Endothelial cell of umbilical vein (primary cell): ENCODE data around the gene BCL6B. TPM values are rescaled to one million over a fixed set of nuclear protein-coding genes. Genes with fewer than 3 reads are reported as not detected.
A peak's percentile ranks its signal among the peaks of the same experiment; 100 is the strongest.

ENCODE experiments used
- BruUV-seq: library from RNA; stranded (reverse); fragments of 400-500 nt; replicated peaks from 2 replicates; lab custom pipeline; 2021; lab: Mats Ljungman, UMichigan
- CTCF ChIA-PET: fragments of 300-600, 350-600 bp; sonication (Branson Sonifier 250); formaldehyde crosslinking; loops from one replicate; lab custom pipeline; 2021; ENCODE audit warnings: antibody characterized with exemption, inconsistent platforms; lab: Charles Lee
- POLR2A ChIA-PET: fragments of 300-600, 350-600 bp; sonication (Branson Sonifier 250); formaldehyde crosslinking; loops from one replicate; lab custom pipeline; 2021; ENCODE audit warnings: antibody characterized with exemption, inconsistent platforms; lab: Charles Lee
- DNase-seq: peaks from one replicate; pipeline ENCODE4 v3.0.0-alpha.2; 2011; ENCODE audit warnings: low read depth, low spot score
- FAIRE-seq: peaks from 2 replicates; lab custom pipeline; 2011; peaks lifted over from hg19 to GRCh38; lab: Jason Lieb, UNC
- H2AFZ ChIP-seq: 2 replicates; pipeline ENCODE4 v1.6.0; 2012; ENCODE audit warnings: low read depth, low read length, control low read depth, inconsistent platforms
- H3K27ac ChIP-seq: 2 replicates; pipeline ENCODE4 v1.5.1; 2011; ENCODE audit warnings: low read depth, mild to moderate bottlenecking, control low read depth, low read length, moderate library complexity; ENCODE audit not compliant: insufficient read depth
- H3K27me3 ChIP-seq, 2 experiments: 2 replicates each; pipeline versions ENCODE4 v1.6.0 to v1.6.1; 2011; ENCODE audit warnings: low read length in 2 of 2, mixed read lengths in 1 of 2; ENCODE audit not compliant: control insufficient read depth in 2 of 2, insufficient read depth in 2 of 2
- H3K36me3 ChIP-seq, 2 experiments: 2 replicates in 1 of 2; 3 replicates in 1 of 2; pipeline ENCODE4 v1.5.1; 2011; ENCODE audit warnings: low read length in 2 of 2, mild to moderate bottlenecking in 1 of 2, moderate library complexity in 1 of 2; ENCODE audit not compliant: control insufficient read depth in 2 of 2, insufficient read depth in 2 of 2; ENCODE audit errors: extremely low read depth in 1 of 2
- H3K4me1 ChIP-seq: 3 replicates; pipeline ENCODE4 v1.5.1; 2011; ENCODE audit warnings: mild to moderate bottlenecking, low read length; ENCODE audit not compliant: control insufficient read depth, insufficient read depth; ENCODE audit errors: extremely low read depth
- H3K4me2 ChIP-seq: 2 replicates; pipeline ENCODE4 v1.6.1; 2011; ENCODE audit warnings: low read length, control low read depth, mixed read lengths; ENCODE audit not compliant: insufficient read depth
- H3K4me3 ChIP-seq, 3 experiments: fragments of 200-600 bp in 1 of 3; sonication (generic), shearing (Covaris generic) in 1 of 3; replicated peaks in 1 of 3; 2 replicates each; pipeline ENCODE4 v1.5.1; 2011 to 2016; ENCODE audit warnings: control low read depth in 3 of 3, low read length in 3 of 3, mild to moderate bottlenecking in 2 of 3, inconsistent platforms in 1 of 3, low read depth in 1 of 3, moderate library complexity in 1 of 3; ENCODE audit not compliant: insufficient read depth in 1 of 3
- H3K79me2 ChIP-seq: 2 replicates; pipeline ENCODE4 v1.6.0; 2012; ENCODE audit warnings: low read length, inconsistent platforms; ENCODE audit not compliant: control insufficient read depth, insufficient read depth
- H3K9ac ChIP-seq: replicated peaks from 2 replicates; pipeline ENCODE3; 2011; ENCODE audit warnings: low read length, control low read depth; ENCODE audit not compliant: insufficient read depth; ENCODE audit errors: extremely low read depth
- H3K9me1 ChIP-seq: replicated peaks from 3 replicates; pipeline ENCODE4 v1.6.0; 2011; ENCODE audit warnings: mild to moderate bottlenecking, low read length; ENCODE audit not compliant: control insufficient read depth, insufficient read depth; ENCODE audit errors: extremely low read depth
- H3K9me3 ChIP-seq: replicated peaks from 2 replicates; pipeline ENCODE4 v1.5.1; 2012; ENCODE audit warnings: low read length, inconsistent platforms; ENCODE audit not compliant: control insufficient read depth, insufficient read depth
- H4K20me1 ChIP-seq: replicated peaks from 2 replicates; pipeline ENCODE3; 2011; ENCODE audit warnings: mild to moderate bottlenecking, low read length; ENCODE audit not compliant: control insufficient read depth, insufficient read depth; ENCODE audit errors: extremely low read depth
- CTCF ChIP-seq, 2 donors: IDR thresholded peaks; 1 replicate in 1 of 2; 2 replicates in 1 of 2; pipeline ENCODE4 v1.5.1; 2011; ENCODE audit warnings: low read length in 2 of 2, mild to moderate bottlenecking in 2 of 2, moderate library complexity in 2 of 2, control low read depth in 1 of 2, inconsistent platforms in 1 of 2, low read depth in 1 of 2; ENCODE audit not compliant: insufficient read depth in 1 of 2; ENCODE audit errors: extremely low read depth in 1 of 2
- EZH2 ChIP-seq: IDR thresholded peaks from 2 replicates; pipeline ENCODE4 v1.6.1; 2012; ENCODE audit warnings: borderline replicate concordance, low read depth, mild to moderate bottlenecking, moderate library complexity, low read length, inconsistent platforms; ENCODE audit not compliant: severe bottlenecking
- FOS ChIP-seq: IDR thresholded peaks from 2 replicates; pipeline ENCODE4 v1.6.1; 2011; ENCODE audit warnings: mild to moderate bottlenecking, low read length, moderate library complexity, borderline replicate concordance; ENCODE audit not compliant: insufficient read depth
- GATA2 ChIP-seq: IDR thresholded peaks from 2 replicates; pipeline ENCODE4 v1.7.0; 2011; ENCODE audit warnings: low read depth, mild to moderate bottlenecking, moderate library complexity, mixed read lengths, low read length; ENCODE audit not compliant: insufficient read length, insufficient read depth
- JUN ChIP-seq: IDR thresholded peaks from 2 replicates; pipeline ENCODE4 v1.6.1; 2011; ENCODE audit warnings: borderline replicate concordance, low read depth; ENCODE audit not compliant: insufficient read length, insufficient read depth
- MAX ChIP-seq: IDR thresholded peaks from 2 replicates; pipeline ENCODE4 v1.6.1; 2011; ENCODE audit not compliant: insufficient read depth, insufficient read length
- MYC ChIP-seq: IDR thresholded peaks from one replicate; pipeline ENCODE4 v1.6.1; 2011; ENCODE audit warnings: mild to moderate bottlenecking, low read depth, low read length
- POLR2A ChIP-seq: IDR thresholded peaks from 2 replicates; pipeline ENCODE4 v1.6.1; 2012; ENCODE audit warnings: low read depth, mild to moderate bottlenecking, control low read depth, low read length
- POLR2AphosphoS5 ChIP-seq: IDR thresholded peaks from 2 replicates; pipeline ENCODE4 v1.6.1; 2012; ENCODE audit warnings: low read depth, mild to moderate bottlenecking, control low read depth, low read length, moderate library complexity; ENCODE audit not compliant: insufficient read depth
- dilution Hi-C: fragments of 300-500 bp; cut with MboI; formaldehyde crosslinking; loops from one replicate; pipeline ENCODE4 v1.15.0; 2019; ENCODE audit warnings: low sequenced_read_pairs; ENCODE audit not compliant: extremely low pct_ligation_motif_present
- intact Hi-C: fragments of 100-400 bp; cut with micrococcal nuclease; formaldehyde crosslinking; loops from one replicate; pipeline ENCODE4 v1.10.0; 2022
- polyA plus RNA-seq, 4 experiments: library from polyadenylated mRNA; depleted of rRNA in 3 of 4; stranded (reverse) in 3 of 4; unstranded in 1 of 4; fragments of >200 nt; gene quantifications; 2 replicates each; pipeline versions ENCODE4 v1.2.1 to v1.2.3, GENCODE V29; 2011 to 2012; ENCODE audit warnings: missing spikeins in 1 of 4
- total RNA-seq: library from RNA; stranded (reverse); gene quantifications from 2 replicates; pipeline ENCODE4 v1.2.3, GENCODE V29; 2021

The BCL6B gene
- total and polyA plus RNA-seq, 2 donors (not counting 3 experiments of a cell fraction or from before 2014, with no cell fraction given): 93.5 to 160 TPM

DNA sequence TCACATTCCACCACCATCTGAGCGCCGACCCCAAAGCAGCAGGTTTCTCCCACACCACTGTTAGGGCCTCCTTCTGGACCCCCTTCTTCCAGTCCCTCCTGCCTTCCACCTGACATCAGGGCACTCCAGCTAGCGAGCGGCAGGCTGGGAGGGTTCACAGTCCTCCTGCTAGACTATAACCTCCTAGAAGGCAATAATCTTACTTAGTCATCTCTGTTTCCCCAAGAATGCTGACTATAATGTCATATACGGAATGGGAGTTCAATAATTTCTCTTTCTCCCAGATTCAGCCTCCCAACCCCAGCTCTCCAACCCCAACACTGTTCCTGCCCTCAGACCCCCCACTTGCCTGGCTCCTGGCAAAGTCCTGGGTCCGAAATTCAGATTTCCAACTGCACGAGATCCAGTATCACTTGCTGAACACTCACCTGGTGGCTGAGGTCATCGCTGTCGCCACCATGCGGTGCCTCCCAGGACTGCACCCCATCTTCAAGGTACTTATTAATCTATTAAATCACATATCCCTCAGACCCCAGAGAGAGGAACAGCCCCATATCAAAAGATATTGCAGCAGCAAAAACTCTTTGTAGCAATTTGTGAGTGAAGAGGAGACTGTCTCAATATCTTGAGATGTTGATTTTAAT is 21.4 kb upstream of the BCL6B start:
- dilution Hi-C loops (no loop called here), intact Hi-C loops (no loop called here)
- Histone ChIP-seq H3K4me2 (no peak overlapping the region), H3K9me3 (no peaks in the 10 kb centered on the region), H3K4me3 (no peak overlapping the region), H3K27ac (no peak overlapping the region), H3K79me2 (no peaks in the 10 kb centered on the region), H4K20me1 (peaks cover 2% of the 10 kb centered on the region), H3K36me3 (peaks cover 16 to 24% of the 10 kb centered on the region in 2 experiments), H3K9me1 (no peaks in the 10 kb centered on the region), H3K9ac (no peak overlapping the region), H3K27me3 (no peaks in the 10 kb centered on the region), H2AFZ (no peak overlapping the region), H3K4me1 (no peaks in the 10 kb centered on the region)
- no TSS peak for BruUV-seq
- CTCF ChIA-PET: interaction anchor here (0.8 to 5.8 kb wide), 2 partner anchors 87 to 91 kb away, joined by 3 to 100 read pairs; no protein-coding TSS in a partner anchor
- DNase-seq: peak; percentile 59
- peak; percentile 59 for FAIRE-seq
- POLR2A ChIA-PET: no interaction called here
- TF ChIP-seq CTCF (IDR thresholded peaks at IDR 0.05; ENCODE audit: extremely low read depth in 1 of 2, insufficient read depth in 1 of 2, low read depth in 1 of 2, low read length in 2 of 2) (peak; percentile 55 to 70), MYC (no peak)

GRCh38 chr17:7002288-7003047 is 20.4 kb upstream of the BCL6B start:
- peaks cover 8% of the 10 kb centered on the region for H3K79me2 ChIP-seq
- TF ChIP-seq POLR2A (no peak), POLR2AphosphoS5 (no peak), CTCF (IDR thresholded peaks at IDR 0.05; ENCODE audit: extremely low read depth in 1 of 2, insufficient read depth in 1 of 2, low read depth in 1 of 2, low read length in 2 of 2) (no peak), JUN (no peak), MAX (no peak), GATA2 (no peak), MYC (no peak), FOS (no peak), EZH2 (no peak)
- no peaks in the 10 kb centered on the region for H3K27me3 ChIP-seq
- peaks cover 2% of the 10 kb centered on the region for H4K20me1 ChIP-seq
- DNase-seq: no peak
- BruUV-seq: no TSS peak
- intact Hi-C loops: no loop called here
- no peak overlapping the region for H3K27ac ChIP-seq
- no peak overlapping the region for H3K9ac ChIP-seq
- dilution Hi-C loops: no loop called here
- H3K4me2 ChIP-seq: no peak overlapping the region
- peaks cover 16 to 24% of the 10 kb centered on the region in 2 experiments for H3K36me3 ChIP-seq
- no peak for FAIRE-seq
- no peaks in the 10 kb centered on the region for H3K9me3 ChIP-seq
- H3K9me1 ChIP-seq: no peaks in the 10 kb centered on the region
- POLR2A ChIA-PET: no interaction called here
- no peak overlapping the region for H3K4me3 ChIP-seq
- no peaks in the 10 kb centered on the region for H3K4me1 ChIP-seq
- no peak overlapping the region for H2AFZ ChIP-seq
- CTCF ChIA-PET: interaction anchor here (0.6 to 5.8 kb wide), 4 partner anchors 9 to 92 kb away, joined by 3 to 100 read pairs (median 24); no protein-coding TSS in a partner anchor
